PFSK-1 (cell line): ENCODE measurements around the gene DKKL1.

Source experiments
- FOXP2 ChIP-seq: optimal IDR thresholded peaks from 2 replicates; pipeline ENCODE3; 2011; ENCODE audit warnings: borderline replicate concordance, control low read depth, inconsistent platforms; ENCODE audit not compliant: insufficient read depth; ENCODE audit errors: extremely low read length, extremely low read depth
- POLR2AphosphoS5 ChIP-seq: IDR thresholded peaks from 2 replicates; pipeline ENCODE4 v1.6.1; 2012; ENCODE audit warnings: low read depth, mild to moderate bottlenecking, control low read depth, low read length, moderate library complexity
- REST ChIP-seq, 2 experiments: IDR thresholded peaks; 2 replicates each; pipeline versions ENCODE4 v1.6.1 to v1.8.0; 2011 to 2012; ENCODE audit warnings: low read depth in 2 of 2, low read length in 2 of 2, control low read depth in 1 of 2, inconsistent platforms in 1 of 2, mild to moderate bottlenecking in 1 of 2, moderate library complexity in 1 of 2; ENCODE audit not compliant: insufficient read depth in 1 of 2
- SIN3A ChIP-seq: IDR thresholded peaks from 2 replicates; pipeline ENCODE4 v1.6.1; 2012; ENCODE audit warnings: mild to moderate bottlenecking, low read length, moderate library complexity, borderline replicate concordance; ENCODE audit not compliant: insufficient read depth
- TAF1 ChIP-seq: IDR thresholded peaks from 2 replicates; pipeline ENCODE4 v1.6.1; 2012; ENCODE audit warnings: low read length, control low read depth, borderline replicate concordance; ENCODE audit not compliant: insufficient read depth

The DKKL1 gene

GRCh38 chr19:49337267-49338022 lies 26.2 kb upstream of the DKKL1 start:
- TF ChIP-seq TAF1 = no peak
- TF ChIP-seq FOXP2 = no peak
- TF ChIP-seq SIN3A = no peak
- no peak for TF ChIP-seq REST (IDR thresholded peaks at IDR 0.05; ENCODE audit: insufficient read depth in 1 of 2, low read depth in 2 of 2, low read length in 2 of 2)
- TF ChIP-seq POLR2AphosphoS5 = no peak

- TF ChIP-seq FOXP2 (no peak), POLR2AphosphoS5 (no peak), TAF1 (no peak), REST (IDR thresholded peaks at IDR 0.05; ENCODE audit: insufficient read depth in 1 of 2, low read depth in 2 of 2, low read length in 2 of 2) (no peak), SIN3A (no peak)
These were observed 25.5 kb upstream of the DKKL1 start for GRCh38 chr19:49338023-49338677.

DNA sequence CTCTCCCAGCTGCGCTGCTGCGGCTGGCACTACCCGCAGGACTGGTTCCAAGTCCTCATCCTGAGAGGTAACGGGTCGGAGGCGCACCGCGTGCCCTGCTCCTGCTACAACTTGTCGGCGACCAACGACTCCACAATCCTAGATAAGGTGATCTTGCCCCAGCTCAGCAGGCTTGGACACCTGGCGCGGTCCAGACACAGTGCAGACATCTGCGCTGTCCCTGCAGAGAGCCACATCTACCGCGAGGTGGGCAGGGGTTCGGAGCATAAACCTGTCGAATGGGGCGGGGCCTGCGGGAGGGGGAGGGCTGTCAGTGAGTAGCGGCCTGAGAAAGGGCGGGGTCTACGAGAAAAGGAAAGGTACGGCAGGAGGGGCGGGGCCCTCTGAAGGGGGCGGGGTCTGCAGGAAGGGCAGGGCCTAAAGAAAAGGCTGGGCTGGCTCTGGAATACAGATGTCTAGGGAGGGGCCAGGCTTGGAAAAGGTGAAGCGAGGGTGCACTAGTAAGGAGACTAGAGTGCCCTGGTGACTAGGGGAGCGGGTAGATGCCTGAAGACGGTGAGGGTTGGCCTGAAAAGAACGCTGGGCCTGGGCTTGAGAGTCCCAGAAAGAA lies 24.9 kb upstream of the DKKL1 start:
- TF ChIP-seq FOXP2 (no peak), REST (IDR thresholded peaks at IDR 0.05; ENCODE audit: insufficient read depth in 1 of 2, low read depth in 2 of 2, low read length in 2 of 2) (no peak), SIN3A (no peak), POLR2AphosphoS5 (no peak), TAF1 (no peak)

- TF ChIP-seq SIN3A (no peak), FOXP2 (no peak), REST (IDR thresholded peaks at IDR 0.05; ENCODE audit: insufficient read depth in 1 of 2, low read depth in 2 of 2, low read length in 2 of 2) (no peak), POLR2AphosphoS5 (no peak)
These were observed 24.2 kb upstream of the DKKL1 start for GRCh38 chr19:49339301-49340068.
